GM23338 (cell line): ENCODE results near the gene SARS1. TPM values are rescaled to one million over a fixed set of nuclear protein-coding genes. Genes with fewer than 3 reads are reported as not detected.

Experiments used
- ATAC-seq: fragments of 200-7000 bp; cut with Tn5 transposase; 3 replicates; pipeline ENCODE4 v1.9.1; 2020
- DNase-seq: peaks from one replicate; pipeline ENCODE4 v3.0.0-alpha.2; 2015; ENCODE audit warnings: low spot score
- H2AFZ ChIP-seq: fragments of 200-600 bp; sonication (generic); 2 replicates; pipeline ENCODE4 v1.8.0; 2016; ENCODE audit warnings: antibody characterized with exemption, mild to moderate bottlenecking, moderate library complexity
- H3F3A ChIP-seq: fragments of 200-600 bp; sonication (generic); replicated peaks from 2 replicates; pipeline ENCODE4 v1.8.0; 2017; ENCODE audit warnings: antibody characterized with exemption, mixed run types, low read depth
- H3K27ac ChIP-seq: fragments of 200-600 bp; sonication (generic); 2 replicates; pipeline ENCODE4 v1.6.1; 2016; ENCODE audit warnings: low read depth
- H3K27me3 ChIP-seq: fragments of 200-600 bp; sonication (generic); 2 replicates; pipeline ENCODE4 v1.8.0; 2016; ENCODE audit warnings: mild to moderate bottlenecking, mixed run types, moderate library complexity; ENCODE audit not compliant: insufficient read depth
- H3K36me3 ChIP-seq: fragments of 200-600 bp; sonication (generic); 2 replicates; pipeline ENCODE4 v1.8.0; 2016; ENCODE audit warnings: mild to moderate bottlenecking; ENCODE audit not compliant: insufficient read depth
- H3K4me1 ChIP-seq: fragments of 200-600 bp; sonication (generic); 2 replicates; pipeline ENCODE4 v1.8.0; 2016; ENCODE audit warnings: mild to moderate bottlenecking, moderate library complexity; ENCODE audit not compliant: insufficient read depth
- H3K4me2 ChIP-seq: fragments of 200-600 bp; sonication (generic); 2 replicates; pipeline ENCODE4 v1.7.1; 2017; ENCODE audit warnings: mixed run types
- H3K4me3 ChIP-seq: fragments of 200-600 bp; sonication (generic); 2 replicates; pipeline ENCODE4 v1.6.1; 2016; ENCODE audit warnings: mixed run types
- H3K79me2 ChIP-seq: fragments of 200-600 bp; sonication (generic); replicated peaks from 2 replicates; pipeline ENCODE4 v1.8.0; 2017; ENCODE audit warnings: mild to moderate bottlenecking; ENCODE audit not compliant: insufficient read depth
- H3K9me2 ChIP-seq: fragments of 200-600 bp; sonication (generic); 2 replicates; pipeline ENCODE4 v1.8.0; 2017; ENCODE audit not compliant: insufficient read depth
- H4K20me1 ChIP-seq: fragments of 200-600 bp; sonication (generic); replicated peaks from 2 replicates; pipeline ENCODE4 v1.8.0; 2017; ENCODE audit warnings: mild to moderate bottlenecking; ENCODE audit not compliant: insufficient read depth
- H3K27ac Mint-ChIP-seq: 2 replicates; pipeline ENCODE4 v1.8.0; 2020; ENCODE audit warnings: inconsistent platforms, mild to moderate bottlenecking, moderate library complexity, mixed read lengths
- H3K27me3 Mint-ChIP-seq: 3 replicates; pipeline ENCODE4 v1.8.0; 2022; ENCODE audit warnings: low read depth, mild to moderate bottlenecking, moderate library complexity, mixed read lengths, inconsistent platforms; ENCODE audit not compliant: insufficient read depth, poor library complexity
- H3K36me3 Mint-ChIP-seq: 3 replicates; pipeline ENCODE4 v1.8.0; 2021; ENCODE audit warnings: low read depth, mild to moderate bottlenecking, inconsistent platforms, moderate library complexity, mixed read lengths
- H3K4me1 Mint-ChIP-seq: 3 replicates; pipeline ENCODE4 v1.8.0; 2020; ENCODE audit warnings: mild to moderate bottlenecking, inconsistent platforms, mixed read lengths
- H3K4me3 Mint-ChIP-seq: 3 replicates; pipeline ENCODE4 v1.8.0; 2021; ENCODE audit warnings: moderate library complexity, mild to moderate bottlenecking, inconsistent platforms, mixed read lengths
- H3K9me3 Mint-ChIP-seq: 3 replicates; pipeline ENCODE4 v1.8.0; 2020; ENCODE audit warnings: moderate library complexity, mild to moderate bottlenecking, inconsistent platforms, mixed read lengths
- CREB1 ChIP-seq: fragments of 250-450 bp; sonication (Bioruptor Pico); IDR thresholded peaks from 2 replicates; pipeline ENCODE4 v1.5.0; 2020; ENCODE audit warnings: low read depth, mild to moderate bottlenecking, moderate library complexity
- EZH2 ChIP-seq: fragments of 200-600 bp; sonication (generic); IDR thresholded peaks from one replicate; pipeline ENCODE4 v1.8.0; 2017; ENCODE audit warnings: antibody characterized with exemption, mild to moderate bottlenecking, low read depth; ENCODE audit not compliant: unreplicated experiment
- EZH2phosphoT487 ChIP-seq: fragments of 200-600 bp; sonication (generic); IDR thresholded peaks from one replicate; pipeline ENCODE4 v1.8.1; 2018; ENCODE audit warnings: antibody characterized with exemption; ENCODE audit not compliant: unreplicated experiment
- JUNB ChIP-seq: IDR thresholded peaks from one replicate; pipeline ENCODE4 v1.6.1; 2016; ENCODE audit warnings: antibody characterized with exemption; ENCODE audit not compliant: unreplicated experiment
- NANOG ChIP-seq: IDR thresholded peaks from 2 replicates; pipeline ENCODE4 v1.6.1; 2016; ENCODE audit warnings: antibody characterized with exemption, borderline replicate concordance
- POLR2AphosphoS5 ChIP-seq: IDR thresholded peaks from 2 replicates; pipeline ENCODE4 v1.6.1; 2016; ENCODE audit warnings: antibody characterized with exemption, low read depth
- STAT1 ChIP-seq: IDR thresholded peaks from one replicate; pipeline ENCODE4 v1.6.1; 2016; ENCODE audit warnings: antibody characterized with exemption; ENCODE audit not compliant: unreplicated experiment
- polyA plus RNA-seq: library from polyadenylated mRNA; unstranded; fragments of >200 nt; fragmentation: Nextera tagmentation; extraction: Ambion mirVana; gene quantifications from 2 replicates; pipeline ENCODE4 v1.2.1, GENCODE V29; 2016
- total RNA-seq: library from RNA; depleted of rRNA; stranded (reverse); fragments of >200 nt; shearing (Covaris generic); gene quantifications from 2 replicates; pipeline ENCODE4 v1.2.3, GENCODE V29; 2014
- TF ChIP-seq, protein P1 (sequence below): fragments of 250-450 bp; sonication (Bioruptor Pico); IDR thresholded peaks from 2 replicates; pipeline ENCODE4 v1.5.0; 2020; ENCODE audit warnings: mild to moderate bottlenecking, moderate library complexity
- TF ChIP-seq, protein P2 (sequence below), 2 experiments: fragments of 200-600 bp in 1 of 2; sonication (generic) in 1 of 2; conservative IDR thresholded peaks; 2 replicates each; pipeline versions ENCODE4 v1.5.1 to v1.6.1; 2016 to 2017; ENCODE audit warnings: antibody characterized with exemption in 2 of 2, low read depth in 2 of 2, mild to moderate bottlenecking in 2 of 2, moderate library complexity in 1 of 2
- TF ChIP-seq, protein P3 (sequence below): IDR thresholded peaks from 2 replicates; pipeline ENCODE4 v1.6.1; 2016; ENCODE audit warnings: antibody characterized with exemption

SARS1 gene
- total and polyA plus RNA-seq, 2 experiments from 2014 or later = 141 to 166 TPM

DNA sequence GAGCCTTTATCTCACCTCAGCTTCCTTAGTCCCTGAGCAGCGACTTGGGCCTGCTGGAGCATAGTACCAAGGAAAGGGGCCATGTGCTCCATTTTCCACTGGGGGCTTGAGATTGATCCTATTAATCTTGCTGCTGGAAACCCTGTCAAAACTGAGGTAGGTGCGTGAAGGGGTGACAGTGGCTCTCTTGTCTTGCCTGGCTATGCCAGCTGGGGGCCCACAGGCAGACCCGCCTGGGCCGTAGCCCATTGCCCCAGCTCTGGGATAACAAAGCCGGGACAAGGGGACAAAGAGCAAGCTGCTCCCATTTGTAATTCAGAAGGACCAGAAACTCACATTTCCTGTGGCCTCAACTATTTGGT, 25.3 kb downstream of the SARS1 start:
- no peaks in the 10 kb centered on the region for H4K20me1 ChIP-seq
- no peaks in the 10 kb centered on the region for H3K9me2 ChIP-seq
- Mint-ChIP-seq H3K4me3 (peak overlapping the region; percentile 8; the same call in 1 of the 3 replicates), H3K9me3 (no peaks in the 10 kb centered on the region; the same call in 1 of the 3 replicates), H3K27me3 (peaks cover 20% of the 10 kb centered on the region), H3K36me3 (peaks cover 49% of the 10 kb centered on the region), H3K27ac (peak overlapping the region; percentile 25; the same call in 1 of the 2 replicates), H3K4me1 (peaks cover 53% of the 10 kb centered on the region)
- H3K4me3 ChIP-seq = no peak overlapping the region
- peaks cover 32% of the 10 kb centered on the region for H3F3A ChIP-seq
- H3K36me3 ChIP-seq = peaks cover 38% of the 10 kb centered on the region
- H3K4me2 ChIP-seq = peak overlapping the region; percentile 77; the same call in 1 of the 2 replicates
- no peaks in the 10 kb centered on the region for H3K79me2 ChIP-seq
- peaks cover 54% of the 10 kb centered on the region for H3K4me1 ChIP-seq
- no peaks in the 10 kb centered on the region for H3K27me3 ChIP-seq
- TF ChIP-seq STAT1 (no peak), JUNB (no peak), CREB1 (CRISPR knock-in tag) (no peak), EZH2 (no peak), EZH2phosphoT487 (no peak), NANOG (no peak), POLR2AphosphoS5 (no peak)
- TF ChIP-seq, protein P1, sequence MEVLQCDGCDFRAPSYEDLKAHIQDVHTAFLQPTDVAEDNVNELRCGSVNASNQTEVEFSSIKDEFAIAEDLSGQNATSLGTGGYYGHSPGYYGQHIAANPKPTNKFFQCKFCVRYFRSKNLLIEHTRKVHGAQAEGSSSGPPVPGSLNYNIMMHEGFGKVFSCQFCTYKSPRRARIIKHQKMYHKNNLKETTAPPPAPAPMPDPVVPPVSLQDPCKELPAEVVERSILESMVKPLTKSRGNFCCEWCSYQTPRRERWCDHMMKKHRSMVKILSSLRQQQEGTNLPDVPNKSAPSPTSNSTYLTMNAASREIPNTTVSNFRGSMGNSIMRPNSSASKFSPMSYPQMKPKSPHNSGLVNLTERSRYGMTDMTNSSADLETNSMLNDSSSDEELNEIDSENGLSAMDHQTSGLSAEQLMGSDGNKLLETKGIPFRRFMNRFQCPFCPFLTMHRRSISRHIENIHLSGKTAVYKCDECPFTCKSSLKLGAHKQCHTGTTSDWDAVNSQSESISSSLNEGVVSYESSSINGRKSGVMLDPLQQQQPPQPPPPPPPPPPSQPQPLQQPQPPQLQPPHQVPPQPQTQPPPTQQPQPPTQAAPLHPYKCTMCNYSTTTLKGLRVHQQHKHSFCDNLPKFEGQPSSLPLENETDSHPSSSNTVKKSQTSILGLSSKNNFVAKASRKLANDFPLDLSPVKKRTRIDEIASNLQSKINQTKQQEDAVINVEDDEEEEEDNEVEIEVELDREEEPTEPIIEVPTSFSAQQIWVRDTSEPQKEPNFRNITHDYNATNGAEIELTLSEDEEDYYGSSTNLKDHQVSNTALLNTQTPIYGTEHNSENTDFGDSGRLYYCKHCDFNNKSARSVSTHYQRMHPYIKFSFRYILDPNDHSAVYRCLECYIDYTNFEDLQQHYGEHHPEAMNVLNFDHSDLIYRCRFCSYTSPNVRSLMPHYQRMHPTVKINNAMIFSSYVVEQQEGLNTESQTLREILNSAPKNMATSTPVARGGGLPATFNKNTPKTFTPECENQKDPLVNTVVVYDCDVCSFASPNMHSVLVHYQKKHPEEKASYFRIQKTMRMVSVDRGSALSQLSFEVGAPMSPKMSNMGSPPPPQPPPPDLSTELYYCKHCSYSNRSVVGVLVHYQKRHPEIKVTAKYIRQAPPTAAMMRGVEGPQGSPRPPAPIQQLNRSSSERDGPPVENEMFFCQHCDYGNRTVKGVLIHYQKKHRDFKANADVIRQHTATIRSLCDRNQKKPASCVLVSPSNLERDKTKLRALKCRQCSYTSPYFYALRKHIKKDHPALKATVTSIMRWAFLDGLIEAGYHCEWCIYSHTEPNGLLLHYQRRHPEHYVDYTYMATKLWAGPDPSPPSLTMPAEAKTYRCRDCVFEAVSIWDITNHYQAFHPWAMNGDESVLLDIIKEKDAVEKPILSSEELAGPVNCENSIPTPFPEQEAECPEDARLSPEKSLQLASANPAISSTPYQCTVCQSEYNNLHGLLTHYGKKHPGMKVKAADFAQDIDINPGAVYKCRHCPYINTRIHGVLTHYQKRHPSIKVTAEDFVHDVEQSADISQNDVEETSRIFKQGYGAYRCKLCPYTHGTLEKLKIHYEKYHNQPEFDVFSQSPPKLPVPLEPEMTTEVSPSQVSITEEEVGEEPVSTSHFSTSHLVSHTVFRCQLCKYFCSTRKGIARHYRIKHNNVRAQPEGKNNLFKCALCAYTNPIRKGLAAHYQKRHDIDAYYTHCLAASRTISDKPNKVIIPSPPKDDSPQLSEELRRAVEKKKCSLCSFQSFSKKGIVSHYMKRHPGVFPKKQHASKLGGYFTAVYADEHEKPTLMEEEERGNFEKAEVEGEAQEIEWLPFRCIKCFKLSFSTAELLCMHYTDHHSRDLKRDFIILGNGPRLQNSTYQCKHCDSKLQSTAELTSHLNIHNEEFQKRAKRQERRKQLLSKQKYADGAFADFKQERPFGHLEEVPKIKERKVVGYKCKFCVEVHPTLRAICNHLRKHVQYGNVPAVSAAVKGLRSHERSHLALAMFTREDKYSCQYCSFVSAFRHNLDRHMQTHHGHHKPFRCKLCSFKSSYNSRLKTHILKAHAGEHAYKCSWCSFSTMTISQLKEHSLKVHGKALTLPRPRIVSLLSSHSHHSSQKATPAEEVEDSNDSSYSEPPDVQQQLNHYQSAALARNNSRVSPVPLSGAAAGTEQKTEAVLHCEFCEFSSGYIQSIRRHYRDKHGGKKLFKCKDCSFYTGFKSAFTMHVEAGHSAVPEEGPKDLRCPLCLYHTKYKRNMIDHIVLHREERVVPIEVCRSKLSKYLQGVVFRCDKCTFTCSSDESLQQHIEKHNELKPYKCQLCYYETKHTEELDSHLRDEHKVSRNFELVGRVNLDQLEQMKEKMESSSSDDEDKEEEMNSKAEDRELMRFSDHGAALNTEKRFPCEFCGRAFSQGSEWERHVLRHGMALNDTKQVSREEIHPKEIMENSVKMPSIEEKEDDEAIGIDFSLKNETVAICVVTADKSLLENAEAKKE (CRISPR knock-in tag) = no peak
- TF ChIP-seq, protein P2, sequence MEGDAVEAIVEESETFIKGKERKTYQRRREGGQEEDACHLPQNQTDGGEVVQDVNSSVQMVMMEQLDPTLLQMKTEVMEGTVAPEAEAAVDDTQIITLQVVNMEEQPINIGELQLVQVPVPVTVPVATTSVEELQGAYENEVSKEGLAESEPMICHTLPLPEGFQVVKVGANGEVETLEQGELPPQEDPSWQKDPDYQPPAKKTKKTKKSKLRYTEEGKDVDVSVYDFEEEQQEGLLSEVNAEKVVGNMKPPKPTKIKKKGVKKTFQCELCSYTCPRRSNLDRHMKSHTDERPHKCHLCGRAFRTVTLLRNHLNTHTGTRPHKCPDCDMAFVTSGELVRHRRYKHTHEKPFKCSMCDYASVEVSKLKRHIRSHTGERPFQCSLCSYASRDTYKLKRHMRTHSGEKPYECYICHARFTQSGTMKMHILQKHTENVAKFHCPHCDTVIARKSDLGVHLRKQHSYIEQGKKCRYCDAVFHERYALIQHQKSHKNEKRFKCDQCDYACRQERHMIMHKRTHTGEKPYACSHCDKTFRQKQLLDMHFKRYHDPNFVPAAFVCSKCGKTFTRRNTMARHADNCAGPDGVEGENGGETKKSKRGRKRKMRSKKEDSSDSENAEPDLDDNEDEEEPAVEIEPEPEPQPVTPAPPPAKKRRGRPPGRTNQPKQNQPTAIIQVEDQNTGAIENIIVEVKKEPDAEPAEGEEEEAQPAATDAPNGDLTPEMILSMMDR (conservative IDR thresholded peaks at IDR 0.05; ENCODE audit: low read depth in 2 of 2) = no peak
- TF ChIP-seq, protein P3, sequence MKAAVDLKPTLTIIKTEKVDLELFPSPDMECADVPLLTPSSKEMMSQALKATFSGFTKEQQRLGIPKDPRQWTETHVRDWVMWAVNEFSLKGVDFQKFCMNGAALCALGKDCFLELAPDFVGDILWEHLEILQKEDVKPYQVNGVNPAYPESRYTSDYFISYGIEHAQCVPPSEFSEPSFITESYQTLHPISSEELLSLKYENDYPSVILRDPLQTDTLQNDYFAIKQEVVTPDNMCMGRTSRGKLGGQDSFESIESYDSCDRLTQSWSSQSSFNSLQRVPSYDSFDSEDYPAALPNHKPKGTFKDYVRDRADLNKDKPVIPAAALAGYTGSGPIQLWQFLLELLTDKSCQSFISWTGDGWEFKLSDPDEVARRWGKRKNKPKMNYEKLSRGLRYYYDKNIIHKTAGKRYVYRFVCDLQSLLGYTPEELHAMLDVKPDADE = no peak
- peak; percentile 8 for ATAC-seq
- H3K27ac ChIP-seq = peak overlapping the region; percentile 89
- no peak overlapping the region for H2AFZ ChIP-seq
- DNase-seq = no peak
